GM12878 (cell line): ENCODE results near the gene MXD1.

Experiments
- CBX3 ChIP-seq: fragments of 200-600 bp; sonication (generic); IDR thresholded peaks from 2 replicates; pipeline ENCODE4 v1.6.1; 2016; ENCODE audit warnings: low read depth, borderline replicate concordance
- CTCF ChIP-seq, 3 experiments: IDR thresholded peaks in 2 of 3; conservative IDR thresholded peaks in 1 of 3; 2 replicates each; pipeline ENCODE4 v1.5.1; 2011; ENCODE audit warnings: low read depth in 3 of 3, low read length in 3 of 3, mild to moderate bottlenecking in 3 of 3, control low read depth in 2 of 3, moderate library complexity in 2 of 3, inconsistent platforms in 1 of 3, mixed read lengths in 1 of 3; ENCODE audit not compliant: control insufficient read depth in 2 of 3, insufficient read depth in 1 of 3; ENCODE audit errors: extremely low read depth in 1 of 3
- POLR2A ChIP-seq: IDR thresholded peaks from 2 replicates; pipeline ENCODE4 v1.6.1; 2011; ENCODE audit warnings: low read depth, mild to moderate bottlenecking, low read length
- SRF ChIP-seq, 2 experiments: IDR thresholded peaks; 2 replicates each; pipeline ENCODE4 v1.6.1; 2011; ENCODE audit warnings: low read depth in 2 of 2, low read length in 2 of 2, mild to moderate bottlenecking in 1 of 2, moderate library complexity in 1 of 2

GRCh38 chr2:69937968-69938367, 23.1 kb downstream of the MXD1 start:
- TF ChIP-seq CTCF (IDR thresholded peaks at IDR 0.05 in 2 of 3, conservative IDR thresholded peaks at IDR 0.05 in 1 of 3; ENCODE audit: control insufficient read depth in 2 of 3, extremely low read depth in 1 of 3, insufficient read depth in 1 of 3, low read depth in 3 of 3, low read length in 3 of 3) (no peak), POLR2A (no peak), CBX3 (no peak), SRF (IDR thresholded peaks at IDR 0.05; ENCODE audit: low read depth in 2 of 2, low read length in 2 of 2) (no peak)
